Measurements from ENCODE around the gene APBB3.

DNA sequence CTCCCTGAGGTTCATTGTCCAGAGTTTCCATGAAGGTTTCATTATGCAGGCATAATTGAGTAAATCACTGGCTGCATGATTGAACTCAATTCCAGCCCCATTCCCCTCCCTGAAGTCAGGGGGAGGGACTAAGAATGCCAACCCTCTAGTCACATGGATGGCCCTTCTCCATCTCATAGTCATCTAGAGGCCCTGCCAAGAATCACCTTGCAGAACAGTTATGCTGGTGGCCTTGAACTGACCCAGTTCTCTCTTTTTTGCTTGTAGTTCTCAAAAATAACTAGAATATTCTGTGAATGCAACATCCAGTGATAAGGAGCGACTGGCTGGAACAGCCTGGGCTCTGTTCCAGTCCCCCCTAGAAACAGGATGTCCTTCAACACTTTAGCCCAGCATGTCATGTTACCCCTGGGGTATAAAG, 31.9 kb upstream of the APBB3 start:
- TF ChIP-seq, protein P1, sequence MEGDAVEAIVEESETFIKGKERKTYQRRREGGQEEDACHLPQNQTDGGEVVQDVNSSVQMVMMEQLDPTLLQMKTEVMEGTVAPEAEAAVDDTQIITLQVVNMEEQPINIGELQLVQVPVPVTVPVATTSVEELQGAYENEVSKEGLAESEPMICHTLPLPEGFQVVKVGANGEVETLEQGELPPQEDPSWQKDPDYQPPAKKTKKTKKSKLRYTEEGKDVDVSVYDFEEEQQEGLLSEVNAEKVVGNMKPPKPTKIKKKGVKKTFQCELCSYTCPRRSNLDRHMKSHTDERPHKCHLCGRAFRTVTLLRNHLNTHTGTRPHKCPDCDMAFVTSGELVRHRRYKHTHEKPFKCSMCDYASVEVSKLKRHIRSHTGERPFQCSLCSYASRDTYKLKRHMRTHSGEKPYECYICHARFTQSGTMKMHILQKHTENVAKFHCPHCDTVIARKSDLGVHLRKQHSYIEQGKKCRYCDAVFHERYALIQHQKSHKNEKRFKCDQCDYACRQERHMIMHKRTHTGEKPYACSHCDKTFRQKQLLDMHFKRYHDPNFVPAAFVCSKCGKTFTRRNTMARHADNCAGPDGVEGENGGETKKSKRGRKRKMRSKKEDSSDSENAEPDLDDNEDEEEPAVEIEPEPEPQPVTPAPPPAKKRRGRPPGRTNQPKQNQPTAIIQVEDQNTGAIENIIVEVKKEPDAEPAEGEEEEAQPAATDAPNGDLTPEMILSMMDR (IDR thresholded peaks at IDR 0.05) = no peak
- TF ChIP-seq POLR2A (IDR thresholded peaks at IDR 0.05) = peak in 1 of 3 donors; percentile 32
